Activated naive CD8-positive, alpha-beta T cell treated with anti-CD3 and anti-CD28 coated beads, Interleukin-2, amount 50 U/mL, for 16 hours (primary cell): ENCODE measurements around the gene CD44.

Experiments used
- DNase-seq: peaks from one replicate; pipeline ENCODE4 v3.0.0-alpha.2; 2020; ENCODE audit warnings: low read depth, low spot score

CD44 gene

DNA sequence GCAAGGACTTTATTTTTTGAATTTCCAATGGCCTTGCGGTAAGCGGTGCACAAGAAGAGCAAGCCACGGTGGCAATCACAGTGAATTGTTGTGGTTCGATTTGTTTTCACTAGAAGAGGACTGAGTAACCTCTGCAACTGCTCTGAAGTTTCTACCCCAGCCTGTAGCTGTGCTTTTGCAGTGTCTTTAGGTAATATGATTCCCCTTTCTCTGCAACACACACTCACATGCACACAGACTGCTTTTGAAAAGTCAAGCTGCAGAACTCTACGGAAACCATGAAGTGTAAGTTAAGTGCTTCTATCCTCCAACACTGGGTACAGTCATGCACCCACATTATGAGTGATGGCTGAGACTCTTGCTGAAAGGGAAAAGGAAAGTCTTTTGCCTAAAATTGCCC, 38.4 kb downstream of the CD44 start:
- no peak for DNase-seq

- no peak for DNase-seq
Measured at GRCh38 chr11:35178067-35178805, 39.3 kb downstream of the CD44 start.

GRCh38 chr11:35178873-35179272, 39.9 kb downstream of the CD44 start:
- DNase-seq, result no peak

- DNase-seq, result no peak
Measured at GRCh38 chr11:35179466-35180135, 40.6 kb downstream of the CD44 start.

DNA sequence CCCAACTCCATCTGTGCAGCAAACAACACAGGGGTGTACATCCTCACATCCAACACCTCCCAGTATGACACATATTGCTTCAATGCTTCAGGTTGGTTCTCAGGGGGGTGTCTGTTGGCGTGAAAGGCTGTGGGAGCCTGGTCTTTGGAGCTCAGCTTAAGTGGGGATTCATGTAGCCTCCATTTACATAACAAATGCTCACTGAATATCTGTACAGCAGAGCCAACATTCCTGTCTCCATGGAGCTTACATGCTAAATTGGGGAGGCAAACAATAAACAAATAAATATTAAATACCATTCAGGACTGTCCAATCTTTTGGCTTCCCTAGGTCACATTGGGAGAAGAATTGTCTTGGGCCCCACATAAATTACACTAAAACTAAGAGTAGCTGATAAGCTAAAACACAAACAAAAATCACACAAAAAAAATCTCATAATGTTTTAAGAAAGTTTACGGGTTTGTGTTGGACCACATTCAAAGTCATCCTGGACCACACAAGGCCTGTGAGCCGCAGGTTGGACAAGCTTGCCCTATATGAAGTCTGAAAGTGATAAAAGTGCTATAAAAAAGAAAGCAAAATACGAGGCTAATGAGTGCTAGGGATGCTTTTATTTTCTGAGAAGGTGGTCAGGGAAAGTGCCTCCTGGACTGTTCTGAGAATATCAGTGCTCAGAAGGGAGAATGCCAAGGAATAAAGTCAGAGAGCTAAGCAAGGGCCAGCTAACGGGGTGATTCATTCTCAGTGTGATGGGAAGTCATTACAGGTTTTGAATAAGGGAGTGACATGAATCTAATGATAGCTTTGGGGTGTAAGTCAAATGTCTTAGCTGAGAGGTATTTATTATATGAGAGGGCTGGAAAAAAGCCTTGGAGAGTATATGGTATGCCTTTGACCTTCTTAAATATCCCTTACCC, 41.6 kb downstream of the CD44 start:
- DNase-seq, result no peak

GRCh38 chr11:35182317-35182939, 43.5 kb downstream of the CD44 start:
- no peak for DNase-seq

- no peak for DNase-seq
Measured at GRCh38 chr11:35183326-35183925, 44.5 kb downstream of the CD44 start.

DNA sequence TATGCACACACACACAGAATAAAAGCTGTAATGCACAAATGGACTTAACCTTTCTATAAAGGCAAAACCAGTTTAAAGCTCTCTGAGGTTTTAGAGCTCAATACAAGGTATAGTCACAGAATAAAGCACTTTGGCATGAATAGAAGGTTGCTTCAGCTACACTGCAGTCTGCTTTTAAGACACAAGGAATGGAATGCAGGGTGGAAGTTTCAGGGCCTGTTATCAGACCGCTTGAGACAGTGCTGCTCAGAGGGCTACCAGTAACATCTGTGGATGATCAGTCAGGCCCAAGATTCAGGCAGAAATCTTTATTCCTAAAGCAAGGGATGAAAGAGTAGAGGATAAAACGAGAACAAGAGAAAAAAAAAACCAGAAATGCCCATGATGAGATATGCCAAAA, 46.7 kb downstream of the CD44 start:
- no peak for DNase-seq

GRCh38 chr11:35187996-35188395, 49.0 kb downstream of the CD44 start:
- no peak for DNase-seq

DNA sequence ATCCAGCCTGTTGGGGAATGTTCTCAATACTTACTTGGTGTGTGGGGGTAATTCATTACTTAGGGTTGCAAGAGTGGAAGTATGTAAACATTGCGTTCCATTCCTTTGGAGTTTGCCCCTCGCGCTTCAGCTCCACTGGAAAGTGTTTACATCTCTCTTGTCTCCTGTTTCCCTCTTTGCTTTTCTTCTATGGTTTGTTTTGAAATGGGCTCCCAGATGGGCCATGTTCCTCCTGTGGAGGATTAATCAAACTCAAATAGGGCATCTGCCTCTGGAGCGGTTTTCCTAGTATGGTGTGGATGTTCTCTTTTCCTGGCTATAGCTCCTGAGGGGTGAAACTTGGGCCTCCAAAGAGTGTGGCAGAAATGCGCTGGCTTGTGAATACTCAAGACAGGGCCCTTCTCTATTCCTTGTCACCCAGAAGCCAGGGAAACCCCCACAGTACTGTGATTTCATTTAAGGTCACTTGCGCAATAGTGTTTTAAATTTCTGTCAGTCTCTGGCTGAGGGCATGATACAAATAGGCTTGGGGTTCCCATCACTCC, 51.9 kb downstream of the CD44 start:
- DNase-seq, result no peak

- DNase-seq, result no peak
Measured at GRCh38 chr11:35192347-35192746, 53.4 kb downstream of the CD44 start.

DNA sequence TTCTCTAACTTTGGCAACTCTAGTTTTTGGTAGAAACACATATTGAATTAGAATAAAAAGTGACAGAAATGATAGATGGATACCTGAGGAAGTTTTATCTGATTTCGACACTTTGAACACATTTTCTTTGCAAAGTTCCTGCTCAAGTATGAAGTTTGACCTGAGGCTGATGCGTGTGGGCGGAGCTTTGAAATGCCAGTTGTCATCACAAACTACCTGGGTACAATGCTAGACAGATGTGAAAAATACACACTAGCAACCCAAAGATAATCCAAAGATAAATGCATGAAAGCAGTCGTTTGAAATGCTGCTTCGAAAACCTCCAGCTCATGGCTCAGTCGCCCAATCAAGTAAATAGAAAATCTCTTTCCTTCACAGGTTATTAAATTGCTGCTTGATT, 54.8 kb downstream of the CD44 start:
- no peak for DNase-seq

DNA sequence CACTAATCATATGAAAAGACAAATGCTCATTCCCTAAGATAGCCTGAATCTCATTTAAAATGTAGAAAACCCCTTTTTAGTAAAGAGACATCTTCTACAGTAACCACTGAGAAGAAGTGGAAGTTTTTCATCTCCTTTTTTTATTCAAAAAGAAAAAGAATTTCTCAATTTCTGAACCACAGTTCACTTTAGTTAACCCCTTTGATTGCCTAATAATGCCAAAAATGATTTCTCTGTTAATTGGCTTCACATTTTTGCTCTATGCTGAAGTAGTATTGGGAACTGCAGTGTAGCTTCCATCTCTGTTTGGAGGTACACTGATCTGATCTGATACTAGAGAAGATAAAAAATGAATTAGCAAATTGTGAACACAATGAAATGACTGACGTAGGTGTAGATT, 58.3 kb downstream of the CD44 start:
- DNase-seq, result no peak

GRCh38 chr11:35200811-35201341, 61.9 kb downstream of the CD44 start:
- no peak for DNase-seq

- no peak for DNase-seq
Measured at GRCh38 chr11:35204614-35205013, 65.6 kb downstream of the CD44 start.

DNA sequence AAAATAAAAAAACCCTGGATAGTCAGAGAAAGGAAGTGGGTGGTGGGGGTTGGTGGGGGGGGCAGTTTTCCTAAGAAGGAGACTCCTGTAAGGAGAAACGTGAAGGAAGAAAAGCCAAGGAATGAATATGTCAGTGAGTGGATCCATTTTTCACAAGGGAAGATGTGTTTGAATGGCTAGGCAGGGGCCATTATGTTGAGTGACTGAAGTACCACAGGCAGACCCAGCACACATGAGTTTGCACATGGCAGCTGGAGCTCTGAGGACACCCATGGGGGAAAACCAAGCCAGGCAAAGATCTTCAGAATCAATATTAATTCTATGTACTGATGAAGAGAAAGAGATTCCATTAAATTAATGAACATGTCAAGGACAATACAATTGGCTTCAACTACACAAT, 67.6 kb downstream of the CD44 start:
- no peak for DNase-seq

- no peak for DNase-seq
Measured at GRCh38 chr11:35207471-35208403, 68.8 kb downstream of the CD44 start.

GRCh38 chr11:35208795-35209194, 69.8 kb downstream of the CD44 start:
- no peak for DNase-seq

GRCh38 chr11:35210876-35211546, 72.0 kb downstream of the CD44 start:
- no peak for DNase-seq
